H1 (cell line): ENCODE measurements around the gene ODC1. TPM values are rescaled to one million over a fixed set of nuclear protein-coding genes. Genes with fewer than 3 reads are reported as not detected.

Experiments used
- CTCF ChIA-PET: fragments of 300-600 bp; sonication (Branson Sonifier 250); formaldehyde crosslinking; loops from one replicate; lab custom pipeline; 2021; ENCODE audit not compliant: partially characterized antibody; lab: Charles Lee
- POLR2A ChIA-PET: fragments of 300-600 bp; sonication (Branson Sonifier 250); formaldehyde crosslinking; loops from one replicate; lab custom pipeline; 2021; ENCODE audit warnings: inconsistent platforms; ENCODE audit not compliant: partially characterized antibody; lab: Charles Lee
- DNase-seq, 2 experiments: peaks; one replicate each; pipeline versions ENCODE4 v3.0.0 to v3.0.0-alpha.2; 2010 to 2022; ENCODE audit warnings: low spot score in 2 of 2, low read depth in 1 of 2, mixed read lengths in 1 of 2
- FAIRE-seq: peaks from 2 replicates; lab custom pipeline; 2011; peaks lifted over from hg19 to GRCh38; lab: Jason Lieb, UNC
- H2AFZ ChIP-seq: 2 replicates; pipeline ENCODE4 v1.8.1; 2012; ENCODE audit warnings: low read length, inconsistent platforms
- H2AK5ac ChIP-seq: 2 replicates; pipeline ENCODE4 v1.6.1; 2013; ENCODE audit warnings: low read depth, low read length
- H2BK120ac ChIP-seq: replicated peaks from 2 replicates; pipeline ENCODE3; 2013; ENCODE audit warnings: low read depth, low read length, inconsistent platforms
- H2BK12ac ChIP-seq: 2 replicates; pipeline ENCODE4 v1.6.1; 2013; ENCODE audit warnings: low read depth, low read length
- H2BK15ac ChIP-seq: 2 replicates; pipeline ENCODE4 v1.6.1; 2013; ENCODE audit warnings: low read length
- H2BK20ac ChIP-seq: 2 replicates; pipeline ENCODE4 v1.6.1; 2013; ENCODE audit warnings: low read length
- H2BK5ac ChIP-seq: 2 replicates; pipeline ENCODE4 v1.6.1; 2013; ENCODE audit warnings: low read depth, low read length
- H3K14ac ChIP-seq: 2 replicates; pipeline ENCODE4 v1.6.1; 2013; ENCODE audit warnings: inconsistent platforms; ENCODE audit not compliant: insufficient read length
- H3K18ac ChIP-seq: 2 replicates; pipeline ENCODE4 v1.6.1; 2013; ENCODE audit warnings: low read length; ENCODE audit errors: extremely low read depth
- H3K23ac ChIP-seq: 2 replicates; pipeline ENCODE4 v1.6.1; 2013; ENCODE audit warnings: inconsistent platforms; ENCODE audit not compliant: insufficient read length
- H3K23me2 ChIP-seq: 2 replicates; pipeline ENCODE4 v1.6.1; 2013; ENCODE audit warnings: low read depth, low read length
- H3K27ac ChIP-seq: 2 replicates; pipeline ENCODE4 v1.6.1; 2011; ENCODE audit warnings: low read depth, low read length, inconsistent platforms
- H3K27me3 ChIP-seq, 4 experiments: replicated peaks in 1 of 4; 1 replicate in 1 of 4; 2 replicates in 3 of 4; pipeline versions ENCODE4 v1.6.1 to v1.8.1; 2011 to 2013; ENCODE audit warnings: low read length in 3 of 4, mild to moderate bottlenecking in 3 of 4, inconsistent platforms in 2 of 4, mixed read lengths in 2 of 4, moderate library complexity in 1 of 4; ENCODE audit not compliant: control insufficient read depth in 3 of 4, insufficient read depth in 3 of 4; ENCODE audit errors: extremely low read depth in 1 of 4
- H3K36me3 ChIP-seq, 4 experiments: 2 replicates each; pipeline versions ENCODE4 v1.6.1 to v1.8.1; 2011 to 2013; ENCODE audit warnings: mild to moderate bottlenecking in 4 of 4, low read length in 3 of 4, moderate library complexity in 2 of 4, control low read depth in 1 of 4, inconsistent platforms in 1 of 4; ENCODE audit not compliant: insufficient read depth in 4 of 4, control insufficient read depth in 2 of 4
- H3K4ac ChIP-seq: replicated peaks from 2 replicates; pipeline ENCODE3; 2013; ENCODE audit warnings: low read length, low read depth, mixed read lengths, inconsistent platforms; ENCODE audit not compliant: insufficient read length
- H3K4me1 ChIP-seq, 4 experiments: replicated peaks in 1 of 4; 1 replicate in 1 of 4; 2 replicates in 3 of 4; pipeline versions ENCODE4 v1.6.1 to v1.8.1; 2011 to 2013; ENCODE audit warnings: low read length in 3 of 4, inconsistent platforms in 2 of 4, mixed read lengths in 1 of 4; ENCODE audit not compliant: insufficient read depth in 4 of 4, control insufficient read depth in 3 of 4
- H3K4me2 ChIP-seq, 2 experiments: 2 replicates each; pipeline versions ENCODE4 v1.6.1 to v1.8.1; 2011 to 2013; ENCODE audit warnings: low read depth in 2 of 2, low read length in 2 of 2, control low read depth in 1 of 2, inconsistent platforms in 1 of 2, mild to moderate bottlenecking in 1 of 2; ENCODE audit not compliant: insufficient read depth in 1 of 2
- H3K4me3 ChIP-seq, 4 experiments: fragments of 200-600, 300-600 bp in 1 of 4; sonication (generic), shearing (Covaris generic), sonication (Bioruptor Twin) in 1 of 4; 2 replicates each; pipeline versions ENCODE4 v1.5.1 to v1.8.1; 2011 to 2016; ENCODE audit warnings: low read length in 4 of 4, low read depth in 3 of 4, control low read depth in 2 of 4, inconsistent platforms in 2 of 4, mild to moderate bottlenecking in 2 of 4, mixed read lengths in 1 of 4, moderate library complexity in 1 of 4; ENCODE audit not compliant: insufficient read depth in 2 of 4; ENCODE audit errors: extremely low read depth in 1 of 4
- H3K56ac ChIP-seq: replicated peaks from 2 replicates; pipeline ENCODE3; 2013; ENCODE audit warnings: low read depth, mild to moderate bottlenecking, mixed read lengths, low read length, inconsistent platforms; ENCODE audit not compliant: insufficient read length
- H3K79me1 ChIP-seq: 2 replicates; pipeline ENCODE4 v1.6.1; 2013; ENCODE audit warnings: low read depth, low read length, control low read depth
- H3K79me2 ChIP-seq, 2 experiments: 2 replicates each; pipeline versions ENCODE4 v1.6.1 to v1.8.1; 2012 to 2013; ENCODE audit warnings: low read length in 2 of 2, mild to moderate bottlenecking in 2 of 2, inconsistent platforms in 1 of 2; ENCODE audit not compliant: insufficient read depth in 2 of 2, control insufficient read depth in 1 of 2
- H3K9ac ChIP-seq, 4 experiments: replicated peaks in 1 of 4; 1 replicate in 1 of 4; 2 replicates in 3 of 4; pipeline versions ENCODE4 v1.6.1 to v1.8.1; 2011 to 2013; ENCODE audit warnings: low read depth in 3 of 4, low read length in 3 of 4, control low read depth in 2 of 4, mild to moderate bottlenecking in 2 of 4, moderate library complexity in 2 of 4, inconsistent platforms in 1 of 4; ENCODE audit errors: extremely low read depth in 1 of 4
- H3K9me3 ChIP-seq, 2 experiments: 2 replicates each; pipeline versions ENCODE4 v1.6.1 to v1.8.1; 2012 to 2013; ENCODE audit warnings: mild to moderate bottlenecking in 2 of 2, moderate library complexity in 2 of 2, control low read depth in 1 of 2, inconsistent platforms in 1 of 2, low read depth in 1 of 2, low read length in 1 of 2, mixed read lengths in 1 of 2; ENCODE audit not compliant: insufficient read depth in 2 of 2
- H4K20me1 ChIP-seq, 2 experiments: replicated peaks in 1 of 2; 2 replicates each; pipeline versions ENCODE3 to v1.8.1; 2011 to 2013; ENCODE audit warnings: inconsistent platforms in 2 of 2, low read length in 2 of 2, mild to moderate bottlenecking in 1 of 2; ENCODE audit not compliant: insufficient read depth in 2 of 2, control insufficient read depth in 1 of 2
- H4K5ac ChIP-seq: 2 replicates; pipeline ENCODE4 v1.6.1; 2013; ENCODE audit warnings: low read length, low read depth, mixed read lengths, inconsistent platforms; ENCODE audit not compliant: insufficient read length
- H4K8ac ChIP-seq: 2 replicates; pipeline ENCODE4 v1.8.0; 2013; ENCODE audit warnings: mild to moderate bottlenecking, moderate library complexity, low read length, inconsistent platforms; ENCODE audit not compliant: insufficient read depth; ENCODE audit errors: extremely low read depth
- H4K91ac ChIP-seq: replicated peaks from 2 replicates; pipeline ENCODE3; 2013; ENCODE audit warnings: low read length, mixed read lengths, inconsistent platforms; ENCODE audit not compliant: insufficient read length
- ATF2 ChIP-seq: IDR thresholded peaks from 2 replicates; pipeline ENCODE4 v1.6.1; 2012; ENCODE audit warnings: low read length, inconsistent platforms
- BRCA1 ChIP-seq: IDR thresholded peaks from 2 replicates; pipeline ENCODE4 v1.6.1; 2012; ENCODE audit warnings: low read depth, low read length, improper control_type of control experiment
- CEBPB ChIP-seq: IDR thresholded peaks from 2 replicates; pipeline ENCODE4 v1.6.1; 2012; ENCODE audit warnings: low read depth, low read length
- CHD1 ChIP-seq: IDR thresholded peaks from 2 replicates; pipeline ENCODE4 v1.6.1; 2012; ENCODE audit warnings: low read depth, low read length, improper control_type of control experiment
- E2F6 ChIP-seq: IDR thresholded peaks from 2 replicates; pipeline ENCODE4 v1.6.1; 2012; ENCODE audit warnings: inconsistent platforms
- EP300 ChIP-seq, 2 experiments: IDR thresholded peaks; 1 replicate in 1 of 2; 2 replicates in 1 of 2; pipeline ENCODE4 v1.6.1; 2011 to 2012; ENCODE audit warnings: low read depth in 2 of 2, low read length in 2 of 2, mild to moderate bottlenecking in 2 of 2, borderline replicate concordance in 1 of 2, inconsistent platforms in 1 of 2, moderate library complexity in 1 of 2
- GABPA ChIP-seq: IDR thresholded peaks from 2 replicates; pipeline ENCODE4 v1.6.1; 2011; ENCODE audit warnings: mild to moderate bottlenecking, low read length, moderate library complexity, borderline replicate concordance; ENCODE audit not compliant: insufficient read depth
- KDM4A ChIP-seq: IDR thresholded peaks from one replicate; pipeline ENCODE4 v1.7.1; 2012; ENCODE audit warnings: low read depth, mild to moderate bottlenecking, moderate library complexity, low read length, inconsistent platforms; ENCODE audit not compliant: severe bottlenecking
- RBBP5 ChIP-seq: IDR thresholded peaks from 2 replicates; pipeline ENCODE4 v1.7.1; 2012; ENCODE audit warnings: low read depth, mild to moderate bottlenecking, inconsistent platforms, low read length, moderate library complexity, borderline replicate concordance
- RFX5 ChIP-seq: IDR thresholded peaks from 2 replicates; pipeline ENCODE4 v1.6.1; 2011; ENCODE audit warnings: low read depth, low read length, improper control_type of control experiment, borderline replicate concordance
- SP1 ChIP-seq: IDR thresholded peaks from 2 replicates; pipeline ENCODE4 v1.6.1; 2011; ENCODE audit warnings: low read depth, low read length
- TCF12 ChIP-seq: IDR thresholded peaks from 2 replicates; pipeline ENCODE4 v1.6.1; 2011; ENCODE audit warnings: low read depth, mild to moderate bottlenecking, low read length
- WGBS, 2 experiments: shearing (Covaris generic) in 1 of 2; methylation state at CpG; one replicate each; pipeline versions ENCODE4 v1.1.6 to v1.1.7; 2013 to 2015; ENCODE audit warnings: low lambda C conversion rate in 2 of 2, mixed read lengths in 2 of 2, inconsistent platforms in 1 of 2, low coverage in 1 of 2, missing lambda C conversion rate in 1 of 2; ENCODE audit not compliant: insufficient replicate concordance in 2 of 2, insufficient coverage in 1 of 2, insufficient read length in 1 of 2; ENCODE audit errors: extremely low coverage in 1 of 2, missing lambda C conversion rate in 1 of 2; 5-methylcytosine and 5-hydroxymethylcytosine counted together
- polyA plus RNA-seq, 7 experiments: library from polyadenylated mRNA; depleted of rRNA in 3 of 7; stranded (reverse) in 5 of 7; unstranded in 2 of 7; fragments of >200 nt in 5 of 7; fragments of 200-250 nt in 2 of 7; gene quantifications; 1 replicate in 5 of 7; 2 replicates in 1 of 7; 4 replicates in 1 of 7; pipeline versions ENCODE4 v1.2.1 to v1.2.3, GENCODE V29; 2011 to 2013; ENCODE audit warnings: missing spikeins in 2 of 7, mixed read lengths in 2 of 7
- total RNA-seq: library from RNA; stranded (reverse); fragmentation: NEBNext Ultra II Directional; extraction: Animal tissue kit (Norgen Biotek cat#: 25700); gene quantifications from 2 replicates; pipeline ENCODE4 v1.2.1, GENCODE V29; 2021

Gene ODC1
- total and polyA plus RNA-seq, 2 of the 8 experiments (the other 6 are each of a cell fraction or from before 2014, with no cell fraction given) = 57.2 to 76.7 TPM

GRCh38 chr2:10395893-10396292 lies 52.2 kb downstream of the ODC1 start:
- Histone ChIP-seq H3K56ac (no peak overlapping the region), H2BK12ac (no peak overlapping the region), H3K4me1 (peaks cover 4 to 14% (median 6%) of the 10 kb centered on the region in 4 experiments; a peak in 5 of 7 replicates), H3K9me3 (no peaks in the 10 kb centered on the region), H2AK5ac (no peak overlapping the region), H4K20me1 (no peaks in the 10 kb centered on the region), H3K14ac (no peak overlapping the region), H3K27ac (no peak overlapping the region), H2BK15ac (no peak overlapping the region), H3K9ac (no peak overlapping the region), H3K23me2 (peaks cover 4% of the 10 kb centered on the region; the same call in 1 of the 2 replicates), H3K4me3 (no peak overlapping the region), H3K27me3 (no peaks in the 10 kb centered on the region), H3K79me2 (no peaks in the 10 kb centered on the region), H2BK120ac (no peak overlapping the region), H4K91ac (no peak overlapping the region), H4K8ac (no peak overlapping the region), H3K23ac (no peak overlapping the region), H3K79me1 (no peaks in the 10 kb centered on the region; the same call in none of the 2 replicates), H2BK20ac (no peak overlapping the region), H3K4me2 (no peak overlapping the region), H3K18ac (no peak overlapping the region), H4K5ac (no peak overlapping the region), H3K36me3 (no peaks in the 10 kb centered on the region), H2AFZ (no peak overlapping the region), H2BK5ac (no peak overlapping the region; the same call in 1 of the 2 replicates), H3K4ac (no peak overlapping the region)
- no peak for FAIRE-seq
- no peak for DNase-seq
- ChIA-PET POLR2A (no interaction called here), CTCF (interaction anchor here (1.1 to 6.3 kb wide), 2 partner anchors 13 to 130 kb away, joined by 3 to 48 read pairs; no protein-coding TSS in a partner anchor)
- WGBS, 2 experiments = 83% methylated on average over 9 of the region's 14 CpGs; no CpG with 5 or more reads in 1 of the 2 experiments
- TF ChIP-seq EP300 (IDR thresholded peaks at IDR 0.05; ENCODE audit: borderline replicate concordance in 1 of 2, low read depth in 2 of 2, low read length in 2 of 2) = no peak
- no peak for TF ChIP-seq KDM4A
- TF ChIP-seq ATF2 = no peak
- TF ChIP-seq RBBP5 = no peak
- TF ChIP-seq E2F6 = no peak
- TF ChIP-seq CEBPB = no peak
- no peak for TF ChIP-seq BRCA1
- no peak for TF ChIP-seq CHD1
- no peak for TF ChIP-seq TCF12
- no peak for TF ChIP-seq GABPA
- no peak for TF ChIP-seq RFX5
- no peak for TF ChIP-seq SP1
